ENCODE measurements around the gene SIGLEC14.
A peak's percentile ranks its signal among the peaks of the same experiment; 100 is the strongest.
"Not testable (repeated sequence)": the region's sequence is repeated elsewhere in the genome, so short reads cannot be mapped to it uniquely, and the experiment has no call there.

Gene SIGLEC14

DNA sequence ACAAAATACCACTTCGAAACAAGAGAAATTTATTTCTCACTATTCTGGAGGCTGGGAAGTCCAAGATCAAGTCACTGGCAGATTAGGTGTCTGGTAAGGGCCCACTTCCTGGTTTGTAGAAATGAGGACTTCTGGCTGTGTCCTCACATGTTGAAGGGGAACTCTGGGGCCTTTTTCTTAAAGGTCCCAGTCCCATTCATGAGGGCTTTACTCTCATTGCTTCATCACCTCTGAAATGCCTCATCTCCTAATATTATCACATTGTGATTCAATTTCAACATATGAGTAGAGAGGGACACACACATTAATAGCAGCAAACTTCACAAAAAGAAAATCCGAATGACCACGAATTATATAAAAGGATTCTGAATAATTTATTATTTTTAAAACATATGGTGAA is 21.6 kb upstream of the SIGLEC14 start:
- DNase-seq, result no peak

DNA sequence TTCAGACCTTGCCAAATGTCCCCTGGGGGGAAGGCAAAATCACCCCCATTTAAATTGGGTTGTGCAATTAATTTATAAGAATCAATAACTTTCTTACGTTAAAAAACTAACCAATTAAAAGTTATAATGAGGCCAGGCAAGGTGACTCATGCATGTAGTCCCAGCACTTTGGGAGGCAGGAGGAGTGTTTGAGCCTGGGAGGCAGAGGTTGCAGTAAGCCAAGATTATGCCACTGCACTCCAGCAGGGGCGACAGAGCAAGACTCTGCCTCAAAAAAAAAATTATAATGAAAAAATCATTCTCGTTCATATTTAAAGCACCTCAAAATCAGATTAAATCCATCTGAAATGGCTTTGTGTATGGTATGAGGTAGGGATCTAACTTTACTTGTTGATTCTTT is 18.4 kb upstream of the SIGLEC14 start:
- no peak for DNase-seq

DNA sequence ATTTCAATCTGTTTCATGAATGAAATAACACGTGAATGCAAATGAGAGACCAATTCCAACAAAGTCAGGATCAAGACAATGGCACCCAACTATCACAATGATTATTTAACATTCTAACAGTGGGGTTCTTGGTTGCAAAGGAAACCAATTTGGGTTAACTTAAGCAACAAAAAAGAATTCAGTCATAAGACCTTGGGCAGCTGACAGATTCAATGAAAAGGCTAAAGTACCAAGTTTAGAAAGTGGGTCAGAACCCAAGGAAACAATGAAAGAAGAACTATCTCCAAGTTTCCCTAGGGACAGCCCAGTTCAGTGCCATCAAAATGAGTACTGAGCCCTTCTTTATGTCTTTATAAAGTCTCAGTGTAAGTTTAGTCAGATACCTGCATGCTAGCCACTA is 17.5 kb upstream of the SIGLEC14 start:
- DNase-seq, result no peak

DNA sequence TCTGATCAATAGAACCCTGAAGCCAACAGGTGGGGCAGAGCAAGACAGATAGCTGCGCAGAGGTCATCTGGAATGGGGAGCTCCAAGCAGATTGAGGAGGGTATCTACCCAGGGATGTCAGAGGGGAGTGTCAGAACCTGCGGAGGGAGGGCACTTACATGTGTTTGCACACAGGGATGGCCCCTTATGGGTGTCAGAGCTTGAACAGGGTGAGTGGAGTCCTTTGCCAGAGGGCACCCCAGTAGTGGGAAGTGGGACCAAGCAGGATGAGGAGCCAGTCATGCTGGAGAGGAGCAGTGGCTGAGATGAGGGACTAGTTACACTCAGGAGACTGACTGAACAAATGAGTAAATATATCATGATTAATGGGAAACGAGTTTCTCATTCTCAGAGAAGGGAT is 17.0 kb upstream of the SIGLEC14 start:
- no peak for DNase-seq

GRCh38 chr19:51660975-51661600 is 14.5 kb upstream of the SIGLEC14 start:
- peak; percentile 35 for DNase-seq

- DNase-seq, result no peak
Observed at GRCh38 chr19:51654783-51655182, 8.2 kb upstream of the SIGLEC14 start.

- DNase-seq, result no peak
Observed at GRCh38 chr19:51653162-51653561, 6.5 kb upstream of the SIGLEC14 start.

DNA sequence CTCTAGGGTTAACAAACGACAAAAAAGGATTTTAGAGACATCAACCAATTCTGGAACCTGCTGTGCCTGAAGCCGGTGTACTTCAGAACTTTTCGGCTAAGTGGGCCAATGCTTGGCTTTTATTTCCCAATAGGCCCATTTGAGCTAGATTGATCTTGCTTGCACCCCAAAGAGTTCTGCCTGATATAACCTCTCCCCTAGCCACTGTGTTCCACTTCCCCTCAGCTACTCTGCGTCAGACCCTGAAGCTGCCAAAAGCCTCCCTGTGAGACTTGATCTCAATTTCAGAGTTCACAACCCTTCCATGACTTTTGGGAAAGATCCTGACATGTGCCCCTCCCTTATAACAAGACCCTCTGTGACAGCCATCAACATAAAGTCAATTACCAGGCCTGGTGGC is 5.6 kb upstream of the SIGLEC14 start:
- no peak for DNase-seq

GRCh38 chr19:51651216-51651846 is 4.7 kb upstream of the SIGLEC14 start:
- DNase-seq, result no peak

GRCh38 chr19:51647318-51647717 is 693 bp upstream of the SIGLEC14 start:
- DNase-seq, result no peak

- DNase-seq, result no peak
Observed at GRCh38 chr19:51644636-51645271, 1.9 kb downstream of the SIGLEC14 start.

- DNase-seq, result no peak
Observed at GRCh38 chr19:51641648-51642047, 5.0 kb downstream of the SIGLEC14 start.

DNA sequence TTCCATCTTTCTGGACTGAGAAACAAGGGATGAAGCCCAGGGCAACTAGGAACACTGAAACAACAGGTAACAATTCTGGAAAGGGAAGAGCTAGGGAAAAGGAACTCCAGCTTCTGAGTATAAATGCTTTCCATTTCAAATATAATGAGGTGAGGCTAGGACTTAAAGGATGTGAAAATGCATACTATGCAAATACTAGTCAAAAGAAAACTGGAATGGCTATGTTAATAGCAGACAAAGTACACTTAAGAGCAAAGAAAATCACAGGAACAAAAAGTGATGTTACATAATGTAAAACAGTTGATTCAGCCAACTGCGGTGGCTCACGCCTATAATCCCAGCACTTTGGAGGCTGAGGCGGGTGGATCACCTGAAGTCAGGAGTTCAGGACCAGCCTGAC is 6.2 kb downstream of the SIGLEC14 start:
- no peak for DNase-seq

DNA sequence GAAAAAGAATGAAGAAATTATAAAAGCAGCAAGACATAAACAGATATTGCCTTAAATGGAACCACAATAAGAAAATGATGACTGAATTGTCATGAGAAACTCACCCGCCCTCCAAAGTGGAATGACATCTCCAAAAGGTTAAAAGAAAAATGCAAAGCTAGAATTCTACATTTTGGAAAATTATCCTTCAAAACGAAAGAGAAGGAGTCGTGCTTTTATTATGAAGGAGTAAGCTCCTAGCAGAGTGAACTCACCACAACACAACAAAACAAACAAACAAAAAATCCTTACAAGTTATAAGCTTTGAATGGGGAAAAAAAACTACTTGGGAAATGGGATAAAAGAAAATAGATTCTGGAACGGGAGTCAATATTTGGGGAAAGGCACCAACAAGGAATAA is 6.7 kb downstream of the SIGLEC14 start:
- DNase-seq, result no peak

- no peak for DNase-seq
Observed at GRCh38 chr19:51637362-51637978, 9.2 kb downstream of the SIGLEC14 start.

- no peak for DNase-seq
Observed at GRCh38 chr19:51632126-51632525, 14.5 kb downstream of the SIGLEC14 start.

DNA sequence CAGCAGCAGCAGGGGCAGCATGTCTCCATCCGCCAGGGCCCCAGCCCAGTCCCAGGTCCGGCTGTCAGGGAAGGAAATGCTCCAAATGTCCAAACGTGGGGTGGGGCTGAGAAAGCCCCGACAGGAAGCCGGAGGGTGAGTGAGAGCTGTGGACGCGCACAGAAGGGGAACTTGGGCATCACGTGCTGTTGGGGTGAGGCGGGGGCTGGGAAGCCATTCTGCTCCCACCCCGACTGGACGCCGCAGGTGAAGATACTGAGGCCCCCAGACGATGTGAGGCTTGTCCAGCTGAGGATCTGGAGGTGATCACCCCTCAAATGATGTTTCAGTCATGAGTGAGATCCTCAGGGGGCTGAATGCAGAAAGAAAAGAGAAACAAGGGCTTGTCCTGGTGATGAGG is 16.3 kb downstream of the SIGLEC14 start, which contains the start of gene SIGLEC5:
Gene SIGLEC5 (minus strand): TSS at position 87 of the 400 bp plus-strand sequence. CDS start 66 bp downstream, at position 21.
- DNase-seq, result not testable (repeated sequence)

- DNase-seq, result no peak
Observed at GRCh38 chr19:51628153-51628939, 18.3 kb downstream of the SIGLEC14 start.

DNA sequence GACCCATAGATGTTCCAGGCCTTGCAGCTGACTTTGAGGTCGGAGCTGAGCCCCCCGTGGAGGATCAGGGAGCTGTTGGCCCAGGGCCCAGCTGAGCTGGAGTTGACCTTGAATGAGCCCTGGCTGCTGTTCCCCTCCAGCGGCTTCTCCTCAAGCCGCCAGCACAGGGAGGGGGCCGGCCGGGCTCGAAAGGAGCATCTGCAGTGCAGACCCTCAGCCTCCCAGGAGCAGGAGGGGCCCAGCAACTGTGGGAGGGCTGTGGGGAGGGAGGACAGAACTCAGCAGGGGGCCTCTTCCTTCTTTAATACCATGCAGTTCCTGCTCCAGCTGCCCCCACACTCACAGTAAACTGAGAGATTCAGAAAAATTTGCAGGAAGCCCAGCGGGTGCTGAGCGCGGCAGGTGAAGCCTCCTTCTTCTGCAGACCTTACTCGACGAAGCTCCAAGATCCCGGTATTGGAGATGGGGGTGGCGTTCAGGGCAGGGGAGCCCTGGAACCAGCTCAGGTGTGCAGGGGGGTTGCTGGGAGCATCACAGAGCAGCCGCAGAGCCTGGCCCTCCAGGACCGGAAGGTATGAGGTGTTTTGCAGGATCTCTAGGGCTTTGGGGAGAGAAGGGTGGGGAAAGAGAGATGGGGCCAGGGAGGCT is 19.0 kb downstream of the SIGLEC14 start:
- DNase-seq, result no peak

DNA sequence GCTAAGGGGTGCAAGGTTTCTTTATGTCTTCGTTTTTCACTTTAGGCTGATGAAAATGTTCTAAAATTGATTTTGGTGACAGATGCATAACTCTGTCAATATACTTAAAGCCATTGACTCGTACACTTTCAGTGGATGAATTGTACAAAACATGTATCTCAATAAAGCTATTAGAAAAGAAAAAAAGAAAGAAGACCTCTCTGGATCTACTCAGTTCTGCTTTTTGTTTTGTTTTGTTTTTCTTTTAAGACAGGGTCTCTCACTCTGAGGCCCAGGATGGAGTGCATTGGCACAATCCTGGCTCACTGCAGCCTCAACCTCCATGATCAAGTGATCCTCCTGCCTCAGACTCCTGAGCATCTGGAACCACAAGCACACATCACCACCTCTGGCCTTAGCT is 19.9 kb downstream of the SIGLEC14 start:
- DNase-seq, result no peak

GRCh38 chr19:51621178-51621577 is 25.4 kb downstream of the SIGLEC14 start:
- DNase-seq, result no peak

GRCh38 chr19:51615991-51616390 is 30.6 kb downstream of the SIGLEC14 start:
- DNase-seq, result no peak

DNA sequence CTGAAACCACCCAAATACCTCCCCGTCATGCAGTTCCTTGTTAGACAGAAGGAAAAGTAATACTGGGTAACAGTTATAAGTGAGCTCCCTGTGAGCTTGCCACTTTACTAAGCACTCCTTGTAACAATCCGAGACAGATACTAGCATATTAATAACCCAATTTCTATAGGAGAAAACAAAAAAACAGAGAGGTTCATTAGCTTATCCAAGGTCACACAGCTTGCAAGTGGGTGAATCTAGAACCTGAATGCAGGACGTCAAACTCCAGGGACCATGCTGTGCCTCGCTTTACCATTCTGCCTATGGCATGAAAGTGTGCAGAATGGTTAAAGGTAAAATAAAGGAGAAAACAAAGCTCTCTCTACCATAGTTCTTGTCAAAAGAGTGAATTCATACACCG is 31.8 kb downstream of the SIGLEC14 start:
- DNase-seq, result no peak
